IPS DF 4.7 (cell line): ENCODE data around the gene ELAVL2.
"Not testable (repeated sequence)": the region's sequence is repeated elsewhere in the genome, so short reads cannot be mapped to it uniquely, and the experiment has no call there.

Experiments used
- DNase-seq: peaks from one replicate; pipeline ENCODE4 v3.0.0-alpha.2; 2013; ENCODE audit warnings: low spot score; ENCODE audit errors: extremely low read depth

The ELAVL2 gene

DNA sequence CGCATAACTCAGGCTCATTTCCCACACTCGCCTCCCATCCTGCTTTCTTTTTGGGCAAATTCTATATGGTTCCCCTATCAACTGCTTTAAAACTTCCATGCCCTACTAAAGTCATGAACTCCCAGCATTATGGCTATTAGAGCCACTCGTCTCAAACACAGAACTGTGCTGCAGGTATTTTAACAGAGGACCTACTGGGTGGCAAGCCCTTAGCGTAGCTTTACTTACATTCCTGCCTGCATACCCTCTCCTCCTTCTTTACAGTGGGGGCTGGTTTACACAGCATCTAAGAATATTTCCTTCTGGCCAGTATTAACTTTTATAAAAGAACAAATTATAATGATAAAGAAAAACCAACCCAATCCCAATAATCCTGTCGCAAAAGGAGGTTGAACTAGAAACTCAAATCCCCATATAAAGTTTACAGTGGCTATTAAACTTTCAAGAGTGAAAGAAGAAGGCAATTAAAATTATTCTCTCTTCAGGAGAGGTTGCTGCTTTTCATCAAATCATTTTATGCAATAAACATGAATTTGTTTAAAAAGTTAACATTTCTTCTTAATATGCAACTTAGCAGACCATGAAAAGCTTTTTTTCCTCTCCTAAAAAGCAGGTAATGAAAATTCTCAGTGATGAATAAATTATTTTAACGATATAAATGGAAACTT lies 100.6 kb downstream of the ELAVL2 start:
- DNase-seq: no peak

DNA sequence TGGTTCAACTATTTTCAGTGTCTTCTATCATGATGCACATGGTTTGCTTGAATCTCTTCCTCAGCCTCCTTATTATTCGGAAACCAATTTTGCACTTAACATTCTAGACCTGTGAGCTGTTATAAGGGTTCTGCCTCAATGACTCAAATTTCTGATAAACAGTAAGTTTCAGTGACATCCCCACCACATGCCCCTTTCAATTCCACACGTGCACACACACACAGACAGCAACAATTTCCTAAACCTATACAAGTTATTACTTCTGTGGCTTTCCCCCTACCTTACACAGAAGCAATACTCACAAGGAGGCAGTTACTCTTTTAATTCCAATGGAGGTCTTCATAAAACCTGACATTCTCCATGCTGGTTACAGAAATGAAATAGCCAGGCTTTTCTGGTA lies 102.4 kb downstream of the ELAVL2 start:
- no peak for DNase-seq

- not testable (repeated sequence) for DNase-seq
Observed at GRCh38 chr9:23723048-23723447, 103.0 kb downstream of the ELAVL2 start.

DNA sequence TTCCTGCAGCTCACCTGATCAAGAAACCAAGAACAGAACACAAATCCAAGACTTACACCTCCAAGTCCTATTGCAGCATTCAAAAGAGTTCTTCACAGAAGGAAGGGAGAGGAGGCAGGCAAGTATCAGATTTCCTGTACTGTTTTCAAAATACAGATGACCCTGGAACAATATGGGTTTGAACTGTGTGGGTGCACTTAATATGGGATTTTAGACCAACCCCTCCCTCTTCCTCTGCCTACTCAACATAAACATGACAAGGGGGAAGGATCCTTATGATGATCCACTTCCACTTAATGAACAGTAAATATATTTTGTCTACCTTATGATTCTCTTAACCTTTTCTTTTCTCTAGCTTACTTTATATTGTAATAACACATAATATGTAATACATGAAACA lies 104.6 kb downstream of the ELAVL2 start:
- no peak for DNase-seq

DNA sequence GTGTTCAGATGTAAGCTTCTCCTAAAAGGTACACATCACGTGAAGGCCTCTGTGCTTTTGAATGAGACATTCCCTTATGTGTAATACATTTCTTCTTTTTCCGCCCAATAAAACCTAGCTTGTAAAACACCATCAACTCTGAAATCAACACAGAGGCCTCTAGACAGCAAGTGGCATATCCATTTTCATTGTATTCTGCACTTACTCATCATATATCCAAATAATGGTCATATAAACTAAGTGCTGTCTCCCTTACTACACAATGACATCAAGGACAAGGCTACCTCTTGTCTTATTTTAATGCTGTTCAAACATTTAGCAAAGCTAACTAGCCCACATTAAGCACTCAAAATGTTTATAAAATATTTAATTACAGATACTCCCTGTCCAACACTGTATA lies 108.5 kb downstream of the ELAVL2 start:
- DNase-seq: no peak

GRCh38 chr9:23707249-23707648 lies 118.8 kb downstream of the ELAVL2 start:
- DNase-seq: no peak

- DNase-seq: no peak
Observed at GRCh38 chr9:23702311-23702922, 123.6 kb downstream of the ELAVL2 start.

GRCh38 chr9:23701291-23701690 lies 124.7 kb downstream of the ELAVL2 start:
- no peak for DNase-seq

DNA sequence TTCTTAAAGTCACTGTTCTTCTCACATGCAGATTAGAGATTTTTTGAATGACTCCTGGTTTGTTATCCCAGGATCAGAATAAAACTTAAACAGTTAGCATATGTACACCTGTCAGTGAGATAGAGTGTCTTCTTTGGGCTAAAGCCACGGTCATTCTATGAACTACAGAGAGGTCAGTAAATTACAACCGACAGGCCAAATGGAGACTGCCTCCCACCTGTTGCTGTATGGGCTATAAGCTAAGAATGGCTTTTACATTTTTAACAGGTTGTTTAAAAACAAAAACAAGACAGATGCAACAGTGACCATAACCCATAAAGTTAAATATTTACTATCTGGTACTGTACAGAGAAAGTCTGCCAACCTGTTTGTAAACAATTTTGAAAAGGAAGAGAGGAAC lies 125.7 kb downstream of the ELAVL2 start:
- no peak for DNase-seq

- no peak for DNase-seq
Observed at GRCh38 chr9:23698161-23698560, 127.9 kb downstream of the ELAVL2 start.

DNA sequence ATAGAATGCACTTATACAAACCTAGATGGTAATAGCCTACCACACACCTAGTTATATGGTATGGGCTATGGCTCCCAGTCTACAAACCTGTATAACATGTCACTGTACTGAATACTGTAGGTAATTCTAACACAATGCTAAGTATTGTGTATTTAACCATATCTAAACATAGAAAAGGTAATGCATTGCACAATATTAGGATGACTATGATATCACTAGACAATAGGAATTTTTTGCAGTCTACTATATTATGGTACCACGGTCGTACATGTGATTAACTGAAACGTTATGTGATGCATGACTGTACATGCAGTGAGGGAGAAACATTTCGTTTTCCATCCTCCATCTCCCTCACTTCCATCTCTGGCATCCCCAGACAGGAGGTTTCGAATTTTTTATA lies 130.5 kb downstream of the ELAVL2 start:
- no peak for DNase-seq

DNA sequence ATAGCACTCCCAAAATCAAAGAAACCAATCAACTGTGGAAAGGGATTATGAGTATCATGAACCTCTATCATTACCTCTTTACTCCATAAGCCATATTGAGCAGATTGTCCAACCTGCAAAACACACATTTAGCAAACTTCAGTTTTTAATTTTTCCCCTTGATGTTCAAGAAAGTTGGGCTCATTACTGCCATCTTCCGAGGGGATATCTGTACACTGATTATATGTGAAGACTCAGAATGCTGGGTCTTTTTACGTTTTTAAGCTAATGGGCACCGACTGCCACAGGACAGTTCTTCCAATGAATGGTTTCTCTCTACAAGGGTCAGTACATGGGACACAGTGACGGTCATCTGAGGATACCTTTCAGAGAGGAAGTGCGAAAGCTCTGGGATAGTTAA lies 132.7 kb downstream of the ELAVL2 start:
- no peak for DNase-seq

- DNase-seq: no peak
Observed at GRCh38 chr9:23686896-23687295, 139.1 kb downstream of the ELAVL2 start.

DNA sequence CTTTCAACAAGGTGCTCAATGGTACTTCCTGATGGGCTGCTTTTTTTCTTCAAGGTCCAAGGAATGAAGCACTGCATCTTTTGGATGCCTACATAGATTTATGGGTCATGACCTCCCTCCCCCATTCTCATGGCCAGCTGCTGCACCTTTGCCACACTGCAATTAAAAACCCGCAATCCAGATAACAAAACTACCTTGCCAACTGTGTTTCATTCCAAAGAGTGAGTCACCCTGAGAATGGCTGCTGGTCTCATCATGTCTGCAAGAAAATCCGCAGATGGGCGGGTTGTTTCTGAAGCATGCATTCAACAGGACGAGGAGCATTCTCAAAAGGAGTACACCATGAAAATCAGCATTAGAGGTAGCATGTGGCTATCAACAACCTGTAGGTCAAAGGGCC lies 139.8 kb downstream of the ELAVL2 start:
- DNase-seq: no peak

DNA sequence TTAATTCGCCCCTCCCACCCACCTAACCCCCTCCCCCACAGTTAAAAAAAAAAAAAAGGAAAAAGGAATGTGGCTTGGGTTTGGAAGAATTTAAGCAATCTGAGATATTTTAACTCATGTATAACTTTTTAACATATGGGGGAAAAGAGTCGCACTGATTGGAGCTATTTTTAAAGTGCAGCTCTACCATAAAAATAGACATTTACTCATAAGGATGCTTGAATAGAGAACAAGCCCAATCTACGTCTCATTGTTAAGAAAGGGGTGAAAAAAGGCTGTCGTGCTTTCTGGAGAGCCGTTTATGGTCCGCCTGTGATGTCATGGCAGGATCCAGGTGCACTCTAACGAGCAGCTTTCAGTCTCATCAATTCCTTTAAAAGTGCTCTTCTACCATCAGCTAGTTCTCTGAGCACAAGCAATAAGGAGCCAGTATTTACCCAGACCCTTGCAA lies 142.4 kb downstream of the ELAVL2 start:
- DNase-seq: no peak

DNA sequence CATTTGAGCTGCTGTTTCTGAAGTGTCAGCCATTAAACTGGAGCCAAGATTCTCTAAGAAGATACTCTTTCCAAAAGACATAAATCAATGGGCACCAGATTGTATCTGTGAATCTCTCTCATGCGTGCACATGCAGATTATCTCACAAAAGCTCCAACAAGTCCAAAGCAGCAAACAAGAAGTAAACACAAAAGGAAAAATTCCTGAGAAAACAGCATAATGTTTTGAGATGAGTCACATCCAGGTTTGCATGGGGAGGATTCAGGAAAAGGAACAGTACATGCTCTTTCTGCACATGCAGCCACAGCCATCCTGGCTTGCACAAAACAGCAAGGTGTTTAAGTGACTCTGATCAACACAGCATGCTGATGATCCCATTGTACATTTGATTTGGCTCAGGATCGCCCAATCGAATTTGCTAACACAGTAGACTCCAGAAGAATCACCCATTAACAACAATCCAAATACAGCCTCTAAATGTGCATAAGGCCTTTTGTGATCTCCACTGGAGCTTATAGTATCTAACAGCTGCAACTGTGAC lies 143.1 kb downstream of the ELAVL2 start:
- DNase-seq: no peak

- DNase-seq: no peak
Observed at GRCh38 chr9:23682352-23682751, 143.7 kb downstream of the ELAVL2 start.

- DNase-seq: no peak
Observed at GRCh38 chr9:23677446-23677845, 148.6 kb downstream of the ELAVL2 start.

- no peak for DNase-seq
Observed at GRCh38 chr9:23674016-23674585, 151.9 kb downstream of the ELAVL2 start.

GRCh38 chr9:23672151-23672550 lies 153.9 kb downstream of the ELAVL2 start:
- no peak for DNase-seq

- DNase-seq: no peak
Observed at GRCh38 chr9:23669776-23670175, 156.3 kb downstream of the ELAVL2 start.

GRCh38 chr9:23665635-23666034 lies 160.4 kb downstream of the ELAVL2 start:
- DNase-seq: no peak

DNA sequence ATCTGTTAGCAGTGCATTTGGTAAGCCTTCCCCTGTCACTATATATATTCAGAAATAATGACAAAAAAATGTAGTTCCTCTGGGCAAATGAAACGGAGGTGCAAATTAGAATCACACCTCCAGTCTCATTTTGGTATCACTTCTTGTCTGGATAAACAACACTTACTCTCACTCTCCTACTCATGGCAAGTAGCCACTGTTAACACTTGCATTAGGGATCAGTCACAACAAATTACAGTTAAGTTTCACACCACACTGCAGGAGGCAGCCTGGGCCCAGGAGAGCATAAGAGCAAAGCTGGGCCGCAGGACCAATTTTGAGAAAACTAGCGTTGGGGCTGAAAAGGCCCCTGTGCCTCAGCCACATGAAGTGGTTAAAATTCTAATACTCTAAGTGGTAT lies 161.0 kb downstream of the ELAVL2 start:
- no peak for DNase-seq
